Spleen (tissue), 7 donors: ENCODE results near the gene SPEF2.

Source experiments
- POLR2A ChIP-seq, 3 donors: fragments of 450-650 bp; IDR thresholded peaks; one replicate each; pipeline ENCODE4 v1.5.1; 2017; ENCODE audit warnings: antibody characterized with exemption in 3 of 3, mild to moderate bottlenecking in 1 of 3
- POLR2AphosphoS5 ChIP-seq, 3 donors: sonication (generic); formaldehyde crosslinking; IDR thresholded peaks; one replicate each; pipeline ENCODE4 v1.5.1; 2017; ENCODE audit warnings: antibody characterized with exemption in 3 of 3
- TF ChIP-seq, protein P1 (sequence below), 11 experiments: fragments of 200-600 bp in 7 of 11; fragments of 450-650 bp in 4 of 11; sonication (generic) in 4 of 11; IDR thresholded peaks in 8 of 11; conservative IDR thresholded peaks in 3 of 11; 1 replicate in 7 of 11; 2 replicates in 4 of 11; pipeline versions ENCODE4 v1.4.0 to v1.8.0; 2016 to 2021; ENCODE audit warnings: antibody characterized with exemption in 11 of 11, inconsistent platforms in 4 of 11, mild to moderate bottlenecking in 1 of 11
- donor health status: DM: no; HTN: no; CAD: no; lungs with moderate emphysema.
- donor health status: DM: no; HTN: no; CAD: no.
- donor health status: DM: no; HTN: no; CAD: no.

DNA sequence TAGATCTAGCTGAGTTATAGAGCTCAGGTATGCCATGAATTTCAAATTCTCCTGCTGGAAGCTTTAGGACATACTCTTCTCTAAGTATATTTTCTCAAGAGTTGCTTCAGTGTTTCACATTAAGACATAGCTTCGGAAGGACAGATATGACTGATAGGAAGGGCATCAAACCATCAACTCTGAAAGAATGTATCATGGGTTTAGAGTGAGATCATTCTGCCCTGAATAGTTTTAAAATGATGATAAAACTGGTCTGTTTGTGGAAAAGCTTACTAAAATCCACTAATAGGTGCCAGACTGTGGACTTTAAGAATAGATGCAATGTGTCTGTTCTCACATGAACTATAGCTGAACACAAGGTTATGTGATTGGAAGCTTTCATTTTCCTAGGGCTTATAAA is 8.4 kb downstream of the SPEF2 start:
- TF ChIP-seq, protein P1, sequence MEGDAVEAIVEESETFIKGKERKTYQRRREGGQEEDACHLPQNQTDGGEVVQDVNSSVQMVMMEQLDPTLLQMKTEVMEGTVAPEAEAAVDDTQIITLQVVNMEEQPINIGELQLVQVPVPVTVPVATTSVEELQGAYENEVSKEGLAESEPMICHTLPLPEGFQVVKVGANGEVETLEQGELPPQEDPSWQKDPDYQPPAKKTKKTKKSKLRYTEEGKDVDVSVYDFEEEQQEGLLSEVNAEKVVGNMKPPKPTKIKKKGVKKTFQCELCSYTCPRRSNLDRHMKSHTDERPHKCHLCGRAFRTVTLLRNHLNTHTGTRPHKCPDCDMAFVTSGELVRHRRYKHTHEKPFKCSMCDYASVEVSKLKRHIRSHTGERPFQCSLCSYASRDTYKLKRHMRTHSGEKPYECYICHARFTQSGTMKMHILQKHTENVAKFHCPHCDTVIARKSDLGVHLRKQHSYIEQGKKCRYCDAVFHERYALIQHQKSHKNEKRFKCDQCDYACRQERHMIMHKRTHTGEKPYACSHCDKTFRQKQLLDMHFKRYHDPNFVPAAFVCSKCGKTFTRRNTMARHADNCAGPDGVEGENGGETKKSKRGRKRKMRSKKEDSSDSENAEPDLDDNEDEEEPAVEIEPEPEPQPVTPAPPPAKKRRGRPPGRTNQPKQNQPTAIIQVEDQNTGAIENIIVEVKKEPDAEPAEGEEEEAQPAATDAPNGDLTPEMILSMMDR (IDR thresholded peaks at IDR 0.05 in 8 of 11, conservative IDR thresholded peaks at IDR 0.05 in 3 of 11): no peak
- TF ChIP-seq POLR2A (IDR thresholded peaks at IDR 0.05) (no peak), POLR2AphosphoS5 (IDR thresholded peaks at IDR 0.05) (no peak)
